ENCODE data around the gene STEAP4.

GRCh38 chr7:88314061-88314491 is 7.4 kb upstream of the STEAP4 start:
- TF ChIP-seq CTCF (optimal IDR thresholded peaks at IDR 0.05 in 1 of 3, IDR thresholded peaks at IDR 0.05 in 1 of 3, conservative IDR thresholded peaks at IDR 0.05 in 1 of 3; ENCODE audit: extremely low read depth in 1 of 3, insufficient read depth in 2 of 3, low read length in 3 of 3), result no peak
- no peak for TF ChIP-seq EZH2 (IDR thresholded peaks at IDR 0.05; ENCODE audit: low read length)

Data from keratinocyte (primary cell).